Stimulated activated CD4-positive, alpha-beta T cell treated with anti-CD3 and anti-CD28 coated beads, Interleukin-15, amount 100 ng/mL, for 48 hours (primary cell): ENCODE data around the gene HNF4A.

Source experiments
- DNase-seq, 2 donors: peaks; one replicate each; pipeline ENCODE4 v3.0.0-alpha.2; 2020; ENCODE audit warnings: low read depth in 2 of 2

HNF4A gene

GRCh38 chr20:44405785-44406571, 50.5 kb downstream of the HNF4A start:
- DNase-seq, result no peak

- no peak for DNase-seq
These were observed 51.2 kb downstream of the HNF4A start for GRCh38 chr20:44406572-44407137.

GRCh38 chr20:44407402-44408184, 52.1 kb downstream of the HNF4A start:
- DNase-seq, result no peak

GRCh38 chr20:44409132-44409600, 53.7 kb downstream of the HNF4A start:
- DNase-seq, result no peak

- no peak for DNase-seq
These were observed 55.1 kb downstream of the HNF4A start for GRCh38 chr20:44410583-44411019.

- no peak for DNase-seq
These were observed 55.7 kb downstream of the HNF4A start for GRCh38 chr20:44411020-44411756.

GRCh38 chr20:44411757-44412401, 56.4 kb downstream of the HNF4A start:
- no peak for DNase-seq

- DNase-seq, result no peak
These were observed 57.1 kb downstream of the HNF4A start for GRCh38 chr20:44412402-44413144.

GRCh38 chr20:44413575-44414345, 58.3 kb downstream of the HNF4A start:
- DNase-seq, result no peak

- DNase-seq, result no peak
These were observed 58.8 kb downstream of the HNF4A start for GRCh38 chr20:44414346-44414714.

GRCh38 chr20:44414808-44415207, 59.3 kb downstream of the HNF4A start:
- no peak for DNase-seq

- DNase-seq, result no peak
These were observed 60.6 kb downstream of the HNF4A start for GRCh38 chr20:44415833-44416715.

GRCh38 chr20:44418069-44418905, 62.8 kb downstream of the HNF4A start:
- no peak for DNase-seq

GRCh38 chr20:44419131-44419844, 63.8 kb downstream of the HNF4A start:
- DNase-seq, result no peak

- DNase-seq, result no peak
These were observed 65.0 kb downstream of the HNF4A start for GRCh38 chr20:44420497-44420896.

GRCh38 chr20:44422083-44422482, 66.6 kb downstream of the HNF4A start:
- DNase-seq, result no peak

GRCh38 chr20:44423480-44423879, 68.0 kb downstream of the HNF4A start:
- no peak for DNase-seq
